ENCODE results near the gene NMRK1. TPM values are rescaled to one million over a fixed set of nuclear protein-coding genes. Genes with fewer than 3 reads are reported as not detected.

The NMRK1 gene
- polyA plus RNA-seq, 1 donor (not counting 4 experiments of a cell fraction or from before 2014, with no cell fraction given) = 24.7 TPM

DNA sequence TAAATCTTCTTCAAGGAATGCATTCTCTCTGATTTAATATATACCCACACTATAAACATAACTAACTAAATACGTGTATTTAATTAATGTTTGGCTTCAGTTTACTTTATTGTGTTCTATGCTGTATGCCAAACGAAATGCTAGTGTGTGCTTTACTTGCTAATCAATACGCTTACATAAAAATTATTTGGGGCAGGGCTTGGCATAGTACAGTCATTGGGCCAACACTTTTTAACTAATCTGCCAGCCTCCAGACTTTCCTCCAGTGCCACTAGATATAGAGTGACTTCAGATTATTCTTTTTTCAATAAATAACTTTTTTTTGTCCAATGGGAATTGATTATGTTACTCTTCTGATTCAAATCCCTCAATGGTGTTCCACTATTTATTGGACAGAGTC is 51.2 kb downstream of the NMRK1 start:
- no peaks in the 10 kb centered on the region for H3K9me1 ChIP-seq (ENCODE audit: control insufficient read depth, extremely low read depth, insufficient read depth, low read length)
- H2AFZ ChIP-seq (ENCODE audit: control insufficient read depth, low read length) = no peak overlapping the region
- no peaks in the 10 kb centered on the region for H4K20me1 ChIP-seq (ENCODE audit: control insufficient read depth, extremely low read depth, insufficient read depth, low read length)
- H3K4me1 ChIP-seq (ENCODE audit: control insufficient read depth, extremely low read depth, insufficient read depth, low read length) = no peaks in the 10 kb centered on the region
- no peaks in the 10 kb centered on the region for H3K36me3 ChIP-seq (ENCODE audit: control insufficient read depth in 2 of 2, extremely low read depth in 1 of 2, insufficient read depth in 2 of 2, low read length in 2 of 2)
- H3K27ac ChIP-seq (ENCODE audit: control insufficient read depth, insufficient read depth, low read length) = no peak overlapping the region
- no peak overlapping the region for H3K4me3 ChIP-seq (ENCODE audit: control insufficient read depth in 2 of 3, extremely low read depth in 1 of 3, insufficient read depth in 2 of 3, low read depth in 1 of 3, low read length in 3 of 3)
- no peaks in the 10 kb centered on the region for H3K27me3 ChIP-seq (ENCODE audit: control insufficient read depth, extremely low read depth, insufficient read depth, low read length)
- DNase-seq (ENCODE audit: low read depth, low spot score) (no peak), FAIRE-seq (no peak)
- dilution Hi-C loops (cut with MboI; ENCODE audit: extremely low pct_ligation_motif_present, low sequenced_read_pairs) = no loop called here
- H3K4me2 ChIP-seq (ENCODE audit: control insufficient read depth, extremely low read depth, insufficient read depth, low read depth, low read length) = no peak overlapping the region
- no peak overlapping the region for H3K9ac ChIP-seq (ENCODE audit: control insufficient read depth, extremely low read depth, insufficient read depth, low read length)
- H3K79me2 ChIP-seq (ENCODE audit: control insufficient read depth, insufficient read depth, low read length) = no peaks in the 10 kb centered on the region
- TF ChIP-seq EZH2 (IDR thresholded peaks at IDR 0.05; ENCODE audit: low read length) = no peak
- no peaks in the 10 kb centered on the region for H3K9me3 ChIP-seq (ENCODE audit: control insufficient read depth, low read depth, low read length)

DNA sequence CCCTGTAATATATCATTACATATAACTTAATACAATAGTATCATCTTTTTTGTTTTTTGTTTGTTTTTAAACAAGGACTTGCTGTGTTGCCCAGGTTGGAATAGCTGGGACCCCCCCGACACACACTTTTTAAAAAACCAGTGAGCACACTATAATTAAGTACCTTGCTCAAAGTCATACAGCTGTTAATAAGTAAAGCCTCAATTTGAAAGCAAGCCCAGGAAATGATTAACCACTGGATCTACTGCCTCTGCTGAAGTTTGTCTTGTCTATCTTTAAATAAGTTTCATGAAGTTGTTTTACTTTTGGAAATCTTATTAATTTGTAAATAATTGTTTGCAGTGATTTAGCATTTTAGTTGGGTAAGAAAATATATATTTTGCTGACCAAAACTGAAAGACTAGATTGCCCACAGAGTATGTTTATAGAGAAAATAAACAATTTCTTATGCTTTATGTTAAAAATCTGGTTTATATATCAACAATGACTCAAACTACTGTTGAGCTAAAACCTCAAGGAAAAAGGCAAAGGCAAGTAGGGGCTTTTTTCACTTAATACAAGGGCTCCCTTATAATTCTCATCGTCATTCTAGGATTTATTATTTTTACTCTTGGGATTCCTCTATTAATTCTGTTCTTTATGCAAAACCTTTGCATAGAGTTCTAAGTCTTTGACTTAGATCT is 54.0 kb downstream of the NMRK1 start:
- H3K9me3 ChIP-seq (ENCODE audit: control insufficient read depth, low read depth, low read length) = no peaks in the 10 kb centered on the region
- H3K4me3 ChIP-seq (ENCODE audit: control insufficient read depth in 2 of 3, extremely low read depth in 1 of 3, insufficient read depth in 2 of 3, low read depth in 1 of 3, low read length in 3 of 3) = no peak overlapping the region
- no peaks in the 10 kb centered on the region for H4K20me1 ChIP-seq (ENCODE audit: control insufficient read depth, extremely low read depth, insufficient read depth, low read length)
- H3K27me3 ChIP-seq (ENCODE audit: control insufficient read depth, extremely low read depth, insufficient read depth, low read length) = no peaks in the 10 kb centered on the region
- H3K9me1 ChIP-seq (ENCODE audit: control insufficient read depth, extremely low read depth, insufficient read depth, low read length) = no peaks in the 10 kb centered on the region
- TF ChIP-seq, protein P1, sequence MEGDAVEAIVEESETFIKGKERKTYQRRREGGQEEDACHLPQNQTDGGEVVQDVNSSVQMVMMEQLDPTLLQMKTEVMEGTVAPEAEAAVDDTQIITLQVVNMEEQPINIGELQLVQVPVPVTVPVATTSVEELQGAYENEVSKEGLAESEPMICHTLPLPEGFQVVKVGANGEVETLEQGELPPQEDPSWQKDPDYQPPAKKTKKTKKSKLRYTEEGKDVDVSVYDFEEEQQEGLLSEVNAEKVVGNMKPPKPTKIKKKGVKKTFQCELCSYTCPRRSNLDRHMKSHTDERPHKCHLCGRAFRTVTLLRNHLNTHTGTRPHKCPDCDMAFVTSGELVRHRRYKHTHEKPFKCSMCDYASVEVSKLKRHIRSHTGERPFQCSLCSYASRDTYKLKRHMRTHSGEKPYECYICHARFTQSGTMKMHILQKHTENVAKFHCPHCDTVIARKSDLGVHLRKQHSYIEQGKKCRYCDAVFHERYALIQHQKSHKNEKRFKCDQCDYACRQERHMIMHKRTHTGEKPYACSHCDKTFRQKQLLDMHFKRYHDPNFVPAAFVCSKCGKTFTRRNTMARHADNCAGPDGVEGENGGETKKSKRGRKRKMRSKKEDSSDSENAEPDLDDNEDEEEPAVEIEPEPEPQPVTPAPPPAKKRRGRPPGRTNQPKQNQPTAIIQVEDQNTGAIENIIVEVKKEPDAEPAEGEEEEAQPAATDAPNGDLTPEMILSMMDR (optimal IDR thresholded peaks at IDR 0.05 in 1 of 3, IDR thresholded peaks at IDR 0.05 in 1 of 3, conservative IDR thresholded peaks at IDR 0.05 in 1 of 3; ENCODE audit: extremely low read depth in 1 of 3, insufficient read depth in 2 of 3, low read length in 3 of 3) = no peak
- no peak for TF ChIP-seq EZH2 (IDR thresholded peaks at IDR 0.05; ENCODE audit: low read length)
- H3K9ac ChIP-seq (ENCODE audit: control insufficient read depth, extremely low read depth, insufficient read depth, low read length) = no peak overlapping the region
- dilution Hi-C loops (cut with MboI; ENCODE audit: extremely low pct_ligation_motif_present, low sequenced_read_pairs) = no loop called here
- no peaks in the 10 kb centered on the region for H3K36me3 ChIP-seq (ENCODE audit: control insufficient read depth in 2 of 2, extremely low read depth in 1 of 2, insufficient read depth in 2 of 2, low read length in 2 of 2)
- no peaks in the 10 kb centered on the region for H3K4me1 ChIP-seq (ENCODE audit: control insufficient read depth, extremely low read depth, insufficient read depth, low read length)
- DNase-seq (ENCODE audit: low read depth, low spot score) (no peak), FAIRE-seq (no peak)
- H3K4me2 ChIP-seq (ENCODE audit: control insufficient read depth, extremely low read depth, insufficient read depth, low read depth, low read length) = no peak overlapping the region
- H2AFZ ChIP-seq (ENCODE audit: control insufficient read depth, low read length) = no peak overlapping the region
- no peaks in the 10 kb centered on the region for H3K79me2 ChIP-seq (ENCODE audit: control insufficient read depth, insufficient read depth, low read length)
- H3K27ac ChIP-seq (ENCODE audit: control insufficient read depth, insufficient read depth, low read length) = no peak overlapping the region

Measured in keratinocyte (primary cell).